Heart left ventricle (tissue), 13 donors: ENCODE measurements around the gene AGRN.
"Not testable (repeated sequence)": the region's sequence is repeated elsewhere in the genome, so short reads cannot be mapped to it uniquely, and the experiment has no call there.

Source experiments
- POLR2A ChIP-seq, 2 donors: fragments of 450-650 bp; IDR thresholded peaks; one replicate each; pipeline ENCODE4 v1.6.1; 2017; ENCODE audit warnings: antibody characterized with exemption in 2 of 2, mild to moderate bottlenecking in 2 of 2, moderate library complexity in 2 of 2
- TF ChIP-seq, protein P1 (sequence below), 12 donors: fragments of 200-600 bp; sonication (generic) in 4 of 12; IDR thresholded peaks; one replicate each; pipeline versions ENCODE4 v1.5.0 to v1.8.0; 2018 to 2022; ENCODE audit warnings: antibody characterized with exemption in 12 of 12, mild to moderate bottlenecking in 5 of 12
- donor health status: ischemic (EF 13 %, LVEDD 7.1; RV severe dilation, severe dysfunction).
- donor health status: DM: no; HTN: yes; CAD: no.
- donor health status: DM: no; HTN: no; CAD: no.
- donor health status: ischemic (EF 25% LVEDD 6.9; RV normal size, moderate dysfunction).
- donor health status: ischemic (EF 25% LVEDD 5.7; RV mildly dilated, moderate dysfunction).
- donor health status: ischemic (EF 35%, LVEDD 5.7; RV mildly dilated, moderate dysfunction).
- donor health status: nonischemic (EF 11% LVEDD 7.7; RV severe dilation, severe dysfunction).
- donor health status: DM: yes; HTN: yes; CAD: no.
- donor health status: PGD.
- donor health status: ischemic (EF 29% LVEDD 5.4; RV normal size, mild dysfunction).
- donor health status: nonischemic (EF 23%, LVEDD 6.1; RV moderate dilation, normal function).

DNA sequence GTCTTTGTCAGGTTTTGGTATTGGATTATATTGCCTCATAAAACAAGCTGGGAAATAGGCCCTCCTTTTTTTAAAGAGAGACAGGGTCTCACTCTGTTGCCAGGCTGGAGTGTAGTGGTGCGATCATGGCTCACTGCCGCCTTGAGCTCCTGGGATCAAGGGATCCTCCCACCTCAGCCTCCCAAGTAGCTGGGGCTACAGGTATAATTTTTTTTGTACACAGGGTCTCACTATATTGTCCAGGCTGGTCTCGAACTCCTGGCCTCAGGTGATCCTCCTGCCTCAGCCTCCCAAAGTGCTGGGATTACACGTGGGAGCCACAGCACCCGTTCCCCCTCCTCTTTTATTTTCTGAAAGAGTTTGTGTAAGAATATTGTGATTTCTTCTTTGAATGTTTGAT is 76.2 kb downstream of the AGRN start:
- TF ChIP-seq, protein P1, sequence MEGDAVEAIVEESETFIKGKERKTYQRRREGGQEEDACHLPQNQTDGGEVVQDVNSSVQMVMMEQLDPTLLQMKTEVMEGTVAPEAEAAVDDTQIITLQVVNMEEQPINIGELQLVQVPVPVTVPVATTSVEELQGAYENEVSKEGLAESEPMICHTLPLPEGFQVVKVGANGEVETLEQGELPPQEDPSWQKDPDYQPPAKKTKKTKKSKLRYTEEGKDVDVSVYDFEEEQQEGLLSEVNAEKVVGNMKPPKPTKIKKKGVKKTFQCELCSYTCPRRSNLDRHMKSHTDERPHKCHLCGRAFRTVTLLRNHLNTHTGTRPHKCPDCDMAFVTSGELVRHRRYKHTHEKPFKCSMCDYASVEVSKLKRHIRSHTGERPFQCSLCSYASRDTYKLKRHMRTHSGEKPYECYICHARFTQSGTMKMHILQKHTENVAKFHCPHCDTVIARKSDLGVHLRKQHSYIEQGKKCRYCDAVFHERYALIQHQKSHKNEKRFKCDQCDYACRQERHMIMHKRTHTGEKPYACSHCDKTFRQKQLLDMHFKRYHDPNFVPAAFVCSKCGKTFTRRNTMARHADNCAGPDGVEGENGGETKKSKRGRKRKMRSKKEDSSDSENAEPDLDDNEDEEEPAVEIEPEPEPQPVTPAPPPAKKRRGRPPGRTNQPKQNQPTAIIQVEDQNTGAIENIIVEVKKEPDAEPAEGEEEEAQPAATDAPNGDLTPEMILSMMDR (IDR thresholded peaks at IDR 0.05), result not testable (repeated sequence)
- TF ChIP-seq POLR2A (IDR thresholded peaks at IDR 0.05), result not testable (repeated sequence)
